Panc1 (cell line): ENCODE data around the gene CRISPLD2. TPM values are rescaled to one million over a fixed set of nuclear protein-coding genes. Genes with fewer than 3 reads are reported as not detected.
"Not testable (repeated sequence)": the region's sequence is repeated elsewhere in the genome, so short reads cannot be mapped to it uniquely, and the experiment has no call there.

Experiments
- ATAC-seq: fragments of 200-7000 bp; cut with Tn5 transposase; 2 replicates; pipeline ENCODE4 v1.9.1; 2020; ENCODE audit warnings: mild to moderate bottlenecking, moderate library complexity
- BruUV-seq: library from RNA; stranded (reverse); fragments of 400-500 nt; replicated peaks from 2 replicates; lab custom pipeline; 2021; lab: Mats Ljungman, UMichigan
- CTCF ChIA-PET: fragments of 300-600 bp; sonication (Branson Sonifier 250); formaldehyde crosslinking; loops from one replicate; lab custom pipeline; 2022; ENCODE audit warnings: antibody characterized with exemption; lab: Charles Lee
- POLR2A ChIA-PET: fragments of 300-600 bp; sonication (Branson Sonifier 250); formaldehyde crosslinking; loops from one replicate; lab custom pipeline; 2022; ENCODE audit warnings: antibody characterized with exemption; lab: Charles Lee
- DNase-seq: peaks from one replicate; pipeline ENCODE4 v3.0.0-alpha.2; 2010; ENCODE audit warnings: low read depth, low spot score
- H3K27ac ChIP-seq: 2 replicates; pipeline ENCODE4 v1.5.1; 2011; ENCODE audit warnings: mild to moderate bottlenecking, low read length, inconsistent platforms
- H3K27me3 ChIP-seq: fragments of 200-500 bp; sonication (Bioruptor generic); 2 replicates; pipeline ENCODE4 v1.6.0; 2014; ENCODE audit warnings: low read length, inconsistent platforms; ENCODE audit not compliant: control insufficient read depth, insufficient read depth
- H3K36me3 ChIP-seq: fragments of 200-500 bp; sonication (Bioruptor generic); 2 replicates; pipeline ENCODE4 v1.5.1; 2014; ENCODE audit warnings: inconsistent platforms, mild to moderate bottlenecking, low read length, moderate library complexity; ENCODE audit not compliant: control insufficient read depth, insufficient read depth
- H3K4me1 ChIP-seq: 2 replicates; pipeline ENCODE4 v1.5.1; 2011; ENCODE audit warnings: inconsistent platforms, mild to moderate bottlenecking, low read length, moderate library complexity; ENCODE audit not compliant: control insufficient read depth, insufficient read depth
- H3K4me3 ChIP-seq, 2 experiments: 2 replicates each; pipeline ENCODE4 v1.5.1; 2011 to 2012; ENCODE audit warnings: low read depth in 2 of 2, low read length in 2 of 2, mild to moderate bottlenecking in 2 of 2, inconsistent platforms in 1 of 2, moderate library complexity in 1 of 2
- H3K9me3 ChIP-seq: fragments of 200-500 bp; sonication (Bioruptor generic); 2 replicates; pipeline ENCODE4 v1.5.1; 2014; ENCODE audit warnings: low read depth, mild to moderate bottlenecking, inconsistent platforms, low read length, moderate library complexity; ENCODE audit not compliant: control insufficient read depth, insufficient read depth
- CTCF ChIP-seq: fragments of 450-650 bp; IDR thresholded peaks from 2 replicates; pipeline ENCODE4 v1.5.1; 2017; ENCODE audit warnings: mild to moderate bottlenecking
- POLR2AphosphoS5 ChIP-seq: IDR thresholded peaks from 2 replicates; pipeline ENCODE4 v1.6.1; 2012; ENCODE audit warnings: mild to moderate bottlenecking, low read depth, low read length, moderate library complexity
- REST ChIP-seq, 2 experiments: IDR thresholded peaks; 2 replicates each; pipeline ENCODE4 v1.6.1; 2011 to 2012; ENCODE audit warnings: low read depth in 2 of 2, control low read depth in 1 of 2, low read length in 1 of 2, mild to moderate bottlenecking in 1 of 2, moderate library complexity in 1 of 2; ENCODE audit not compliant: insufficient read depth in 1 of 2
- SIN3A ChIP-seq: IDR thresholded peaks from 2 replicates; pipeline ENCODE4 v1.6.1; 2012; ENCODE audit warnings: low read depth, mild to moderate bottlenecking, low read length, moderate library complexity, borderline replicate concordance; ENCODE audit not compliant: insufficient read depth
- TCF7L2 ChIP-seq: IDR thresholded peaks from 2 replicates; pipeline ENCODE4 v1.6.1; 2011; ENCODE audit warnings: mild to moderate bottlenecking, low read depth, low read length, inconsistent platforms
- in situ Hi-C: cut with HindIII; loops from 2 replicates; pipeline ENCODE4 v1.10.0; 2016; ENCODE audit warnings: low sequenced_read_pairs, low pct_unique_long_range_greater_than_20kb
- intact Hi-C: fragments of 100-400 bp; cut with micrococcal nuclease; formaldehyde crosslinking; loops from one replicate; pipeline ENCODE4 v1.10.0; 2022; ENCODE audit not compliant: unreplicated experiment
- total RNA-seq: library from RNA; stranded (reverse); gene quantifications from one replicate; pipeline ENCODE4 v1.2.1, GENCODE V29; 2021; ENCODE audit not compliant: unreplicated experiment

CRISPLD2 gene
- total RNA-seq, 1 experiment from 2014 or later, result 12.9 TPM

GRCh38 chr16:84854759-84855158 lies 35.0 kb downstream of the CRISPLD2 start:
- in situ Hi-C loops (no loop called here), intact Hi-C loops (no loop called here)
- no peak for DNase-seq
- Histone ChIP-seq H3K27ac (no peak overlapping the region), H3K9me3 (no peaks in the 10 kb centered on the region), H3K36me3 (no peaks in the 10 kb centered on the region), H3K4me1 (peaks cover 21% of the 10 kb centered on the region), H3K27me3 (no peaks in the 10 kb centered on the region), H3K4me3 (no peak overlapping the region)
- CTCF ChIA-PET, result no interaction called here
- BruUV-seq, result no TSS peak
- POLR2A ChIA-PET, result no interaction called here
- no peak for ATAC-seq
- TF ChIP-seq CTCF, result no peak
- TF ChIP-seq SIN3A, result no peak
- TF ChIP-seq TCF7L2, result no peak
- no peak for TF ChIP-seq REST (IDR thresholded peaks at IDR 0.05; ENCODE audit: insufficient read depth in 1 of 2, low read depth in 2 of 2, low read length in 1 of 2)
- no peak for TF ChIP-seq POLR2AphosphoS5

- H3K27me3 ChIP-seq, in situ Hi-C loops, ATAC-seq, POLR2A ChIA-PET, H3K4me3 ChIP-seq, H3K27ac ChIP-seq, H3K9me3 ChIP-seq, H3K36me3 ChIP-seq, CTCF ChIA-PET, DNase-seq, BruUV-seq, intact Hi-C loops: not testable (repeated sequence)
- H3K4me1 ChIP-seq, result peaks cover 19% of the 10 kb centered on the region
Measured at GRCh38 chr16:84855435-84856202, 35.8 kb downstream of the CRISPLD2 start.

- POLR2A ChIA-PET, ATAC-seq: not testable (repeated sequence)
Measured at GRCh38 chr16:84856203-84856581, 36.4 kb downstream of the CRISPLD2 start.

GRCh38 chr16:84856811-84857210 lies 37.0 kb downstream of the CRISPLD2 start:
- H3K4me1 ChIP-seq, DNase-seq, CTCF ChIA-PET, H3K36me3 ChIP-seq, H3K4me3 ChIP-seq, BruUV-seq, H3K9me3 ChIP-seq, in situ Hi-C loops, intact Hi-C loops, H3K27ac ChIP-seq, ATAC-seq, POLR2A ChIA-PET, H3K27me3 ChIP-seq: not testable (repeated sequence)

More at GRCh38 chr16:84856203-84856581, 36.4 kb downstream of the CRISPLD2 start:
- CTCF ChIA-PET, intact Hi-C loops, H3K27me3 ChIP-seq, DNase-seq, H3K36me3 ChIP-seq, in situ Hi-C loops, H3K27ac ChIP-seq, H3K9me3 ChIP-seq, H3K4me3 ChIP-seq, BruUV-seq: not testable (repeated sequence)
- H3K4me1 ChIP-seq, result peaks cover 13% of the 10 kb centered on the region
